HEK293 (cell line): Measurements from ENCODE around the gene MPPED1.

Source experiments
- CTCF ChIA-PET: fragments of 350-600 bp; formaldehyde crosslinking; extraction: SDS; loops from one replicate; lab custom pipeline; 2021; ENCODE audit warnings: antibody characterized with exemption; lab: Yijun Ruan, JAX
- POLR2A ChIA-PET: fragments of 300-600 bp; formaldehyde crosslinking; extraction: SDS; loops from one replicate; lab custom pipeline; 2020; ENCODE audit warnings: antibody characterized with exemption, inconsistent platforms; lab: Yijun Ruan, JAX
- H3K27ac ChIP-seq: fragments of 200-500 bp; sonication (Bioruptor generic); 2 replicates; pipeline ENCODE4 v1.5.1; 2014; ENCODE audit warnings: low read depth, low read length, control low read depth, inconsistent platforms; ENCODE audit errors: extremely low read depth
- H3K36me3 ChIP-seq, 2 experiments: fragments of 200-500 bp in 1 of 2; sonication (Bioruptor generic) in 1 of 2; 1 replicate in 1 of 2; 2 replicates in 1 of 2; pipeline ENCODE4 v1.5.1; 2014 to 2017; ENCODE audit warnings: inconsistent platforms in 2 of 2, low read length in 2 of 2; ENCODE audit not compliant: control insufficient read depth in 2 of 2, insufficient read depth in 1 of 2
- H3K4me1 ChIP-seq: fragments of 200-500 bp; sonication (Bioruptor generic); 2 replicates; pipeline ENCODE4 v1.5.1; 2014; ENCODE audit warnings: mild to moderate bottlenecking, low read length, inconsistent platforms; ENCODE audit not compliant: control insufficient read depth, insufficient read depth
- H3K4me3 ChIP-seq: 2 replicates; pipeline ENCODE4 v1.5.1; 2011; ENCODE audit warnings: low read depth, mild to moderate bottlenecking, control low read depth, low read length, moderate library complexity
- H3K9me3 ChIP-seq: fragments of 200-500 bp; sonication (Bioruptor generic); 2 replicates; pipeline ENCODE4 v1.5.1; 2014; ENCODE audit warnings: low read depth, low read length, inconsistent platforms; ENCODE audit not compliant: control insufficient read depth, insufficient read depth
- GLI4 ChIP-seq: fragments of 450-650 bp; formaldehyde crosslinking; IDR thresholded peaks from 2 replicates; pipeline ENCODE4 v1.5.1; 2016; ENCODE audit warnings: missing biosample characterization, missing genetic modification characterization
- GLIS1 ChIP-seq: fragments of 450-650 bp; formaldehyde crosslinking; IDR thresholded peaks from 2 replicates; pipeline ENCODE4 v1.5.1; 2016; ENCODE audit warnings: missing biosample characterization, missing genetic modification characterization
- YY2 ChIP-seq: fragments of 450-650 bp; formaldehyde crosslinking; IDR thresholded peaks from 2 replicates; pipeline ENCODE4 v1.5.1; 2016; ENCODE audit warnings: missing biosample characterization, missing genetic modification characterization
- ZBTB1 ChIP-seq: fragments of 450-650 bp; formaldehyde crosslinking; IDR thresholded peaks from 2 replicates; pipeline ENCODE4 v1.5.1; 2016; ENCODE audit warnings: missing biosample characterization, missing genetic modification characterization
- ZNF114 ChIP-seq: fragments of 450-650 bp; formaldehyde crosslinking; IDR thresholded peaks from 2 replicates; pipeline ENCODE4 v1.5.0; 2017; ENCODE audit warnings: missing biosample characterization, missing genetic modification characterization
- ZNF239 ChIP-seq: fragments of 450-650 bp; formaldehyde crosslinking; IDR thresholded peaks from 2 replicates; pipeline ENCODE4 v1.5.1; 2016; ENCODE audit warnings: missing biosample characterization, missing genetic modification characterization
- ZNF248 ChIP-seq: fragments of 450-650 bp; formaldehyde crosslinking; IDR thresholded peaks from 2 replicates; pipeline ENCODE4 v1.5.1; 2017; ENCODE audit warnings: missing biosample characterization, missing genetic modification characterization
- ZNF274 ChIP-seq, 2 experiments: fragments of 200-500 bp in 1 of 2; fragments of 450-650 bp in 1 of 2; sonication (Bioruptor generic) in 1 of 2; formaldehyde crosslinking in 1 of 2; IDR thresholded peaks; 2 replicates each; pipeline versions ENCODE4 v1.5.1 to v1.6.1; 2014 to 2016; ENCODE audit warnings: borderline replicate concordance in 1 of 2, inconsistent platforms in 1 of 2, low read length in 1 of 2, missing biosample characterization in 1 of 2, missing genetic modification characterization in 1 of 2
- ZNF510 ChIP-seq: fragments of 450-650 bp; formaldehyde crosslinking; IDR thresholded peaks from 2 replicates; pipeline ENCODE4 v1.5.1; 2018; ENCODE audit warnings: mild to moderate bottlenecking, missing genetic modification characterization, missing biosample characterization; ENCODE audit not compliant: insufficient replicate concordance
- ZNF521 ChIP-seq: fragments of 450-650 bp; formaldehyde crosslinking; IDR thresholded peaks from 2 replicates; pipeline ENCODE4 v1.5.1; 2017; ENCODE audit warnings: missing biosample characterization, mild to moderate bottlenecking, missing genetic modification characterization
- ZNF544 ChIP-seq: fragments of 450-650 bp; formaldehyde crosslinking; IDR thresholded peaks from 2 replicates; pipeline ENCODE4 v1.5.0; 2017; ENCODE audit warnings: missing biosample characterization, missing genetic modification characterization
- ZNF560 ChIP-seq: fragments of 450-650 bp; formaldehyde crosslinking; IDR thresholded peaks from 2 replicates; pipeline ENCODE4 v1.5.1; 2017; ENCODE audit warnings: missing biosample characterization, missing genetic modification characterization, borderline replicate concordance
- ZNF571 ChIP-seq: fragments of 450-650 bp; formaldehyde crosslinking; IDR thresholded peaks from 2 replicates; pipeline ENCODE4 v1.5.0; 2017; ENCODE audit warnings: missing biosample characterization, missing genetic modification characterization
- ZNF747 ChIP-seq: fragments of 450-650 bp; formaldehyde crosslinking; IDR thresholded peaks from 2 replicates; pipeline ENCODE4 v1.5.1; 2016; ENCODE audit warnings: missing biosample characterization, missing genetic modification characterization
- ZNF777 ChIP-seq: fragments of 450-650 bp; formaldehyde crosslinking; IDR thresholded peaks from 2 replicates; pipeline ENCODE4 v1.5.1; 2017; ENCODE audit warnings: missing biosample characterization, missing genetic modification characterization, borderline replicate concordance
- ZNF791 ChIP-seq: fragments of 450-650 bp; formaldehyde crosslinking; IDR thresholded peaks from 2 replicates; pipeline ENCODE4 v1.5.1; 2016; ENCODE audit warnings: missing biosample characterization, missing genetic modification characterization
- TF ChIP-seq, protein P1 (sequence below): fragments of 450-650 bp; formaldehyde crosslinking; IDR thresholded peaks from 2 replicates; pipeline ENCODE4 v1.5.1; 2017; ENCODE audit warnings: missing biosample characterization, missing genetic modification characterization
- TF ChIP-seq, protein P2 (sequence below): fragments of 450-650 bp; formaldehyde crosslinking; IDR thresholded peaks from 2 replicates; pipeline ENCODE4 v1.5.1; 2016; ENCODE audit warnings: missing biosample characterization, missing genetic modification characterization
- TF ChIP-seq, protein P3 (sequence below): fragments of 450-650 bp; formaldehyde crosslinking; IDR thresholded peaks from 2 replicates; pipeline ENCODE4 v1.5.0; 2017; ENCODE audit warnings: missing biosample characterization, missing genetic modification characterization, borderline replicate concordance
- TF ChIP-seq, protein P4 (sequence below): fragments of 450-650 bp; formaldehyde crosslinking; IDR thresholded peaks from 2 replicates; pipeline ENCODE4 v1.5.1; 2016; ENCODE audit warnings: missing biosample characterization, missing genetic modification characterization, low read depth
- TF ChIP-seq, protein P5 (sequence below): fragments of 450-650 bp; IDR thresholded peaks from 2 replicates; pipeline ENCODE4 v1.5.1; 2018; ENCODE audit warnings: missing biosample characterization, missing genetic modification characterization
- TF ChIP-seq, protein P6 (sequence below): fragments of 450-650 bp; formaldehyde crosslinking; IDR thresholded peaks from 2 replicates; pipeline ENCODE4 v1.5.1; 2017; ENCODE audit warnings: missing biosample characterization, missing genetic modification characterization

The MPPED1 gene

DNA sequence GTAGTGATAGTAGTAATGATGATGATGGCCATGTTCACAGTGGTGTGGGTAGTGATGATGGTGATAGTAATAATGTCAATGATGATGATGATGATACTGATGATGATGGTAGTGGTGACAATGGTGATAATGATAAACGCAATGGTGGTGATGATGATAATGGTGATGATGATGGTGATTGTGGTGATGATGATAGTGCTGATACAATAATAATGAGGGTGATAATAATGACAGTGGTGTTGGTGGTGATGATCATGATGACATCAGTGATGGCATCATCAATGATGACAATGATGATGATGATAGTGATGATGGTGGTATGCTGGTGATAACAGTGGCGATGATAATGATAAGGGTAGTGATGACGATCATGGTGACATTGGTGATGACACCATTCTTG, 92.3 kb downstream of the MPPED1 start (continued):
- TF ChIP-seq YY2 (tag by site-specific recombination) = 0 out of 2 replicates have a peak, but pooled peaks have one; percentile 62
- TF ChIP-seq, protein P1, sequence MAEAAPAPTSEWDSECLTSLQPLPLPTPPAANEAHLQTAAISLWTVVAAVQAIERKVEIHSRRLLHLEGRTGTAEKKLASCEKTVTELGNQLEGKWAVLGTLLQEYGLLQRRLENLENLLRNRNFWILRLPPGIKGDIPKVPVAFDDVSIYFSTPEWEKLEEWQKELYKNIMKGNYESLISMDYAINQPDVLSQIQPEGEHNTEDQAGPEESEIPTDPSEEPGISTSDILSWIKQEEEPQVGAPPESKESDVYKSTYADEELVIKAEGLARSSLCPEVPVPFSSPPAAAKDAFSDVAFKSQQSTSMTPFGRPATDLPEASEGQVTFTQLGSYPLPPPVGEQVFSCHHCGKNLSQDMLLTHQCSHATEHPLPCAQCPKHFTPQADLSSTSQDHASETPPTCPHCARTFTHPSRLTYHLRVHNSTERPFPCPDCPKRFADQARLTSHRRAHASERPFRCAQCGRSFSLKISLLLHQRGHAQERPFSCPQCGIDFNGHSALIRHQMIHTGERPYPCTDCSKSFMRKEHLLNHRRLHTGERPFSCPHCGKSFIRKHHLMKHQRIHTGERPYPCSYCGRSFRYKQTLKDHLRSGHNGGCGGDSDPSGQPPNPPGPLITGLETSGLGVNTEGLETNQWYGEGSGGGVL (tag by site-specific recombination) = 0 out of 2 replicates have a peak, but pooled peaks have one; percentile 1
- TF ChIP-seq, protein P2, sequence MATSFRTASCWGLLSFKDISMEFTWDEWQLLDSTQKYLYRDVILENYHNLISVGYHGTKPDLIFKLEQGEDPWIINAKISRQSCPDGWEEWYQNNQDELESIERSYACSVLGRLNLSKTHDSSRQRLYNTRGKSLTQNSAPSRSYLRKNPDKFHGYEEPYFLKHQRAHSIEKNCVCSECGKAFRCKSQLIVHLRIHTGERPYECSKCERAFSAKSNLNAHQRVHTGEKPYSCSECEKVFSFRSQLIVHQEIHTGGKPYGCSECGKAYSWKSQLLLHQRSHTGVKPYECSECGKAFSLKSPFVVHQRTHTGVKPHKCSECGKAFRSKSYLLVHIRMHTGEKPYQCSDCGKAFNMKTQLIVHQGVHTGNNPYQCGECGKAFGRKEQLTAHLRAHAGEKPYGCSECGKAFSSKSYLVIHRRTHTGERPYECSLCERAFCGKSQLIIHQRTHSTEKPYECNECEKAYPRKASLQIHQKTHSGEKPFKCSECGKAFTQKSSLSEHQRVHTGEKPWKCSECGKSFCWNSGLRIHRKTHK (tag by site-specific recombination) = 0 out of 2 replicates have a peak, but pooled peaks have one; percentile 35

DNA sequence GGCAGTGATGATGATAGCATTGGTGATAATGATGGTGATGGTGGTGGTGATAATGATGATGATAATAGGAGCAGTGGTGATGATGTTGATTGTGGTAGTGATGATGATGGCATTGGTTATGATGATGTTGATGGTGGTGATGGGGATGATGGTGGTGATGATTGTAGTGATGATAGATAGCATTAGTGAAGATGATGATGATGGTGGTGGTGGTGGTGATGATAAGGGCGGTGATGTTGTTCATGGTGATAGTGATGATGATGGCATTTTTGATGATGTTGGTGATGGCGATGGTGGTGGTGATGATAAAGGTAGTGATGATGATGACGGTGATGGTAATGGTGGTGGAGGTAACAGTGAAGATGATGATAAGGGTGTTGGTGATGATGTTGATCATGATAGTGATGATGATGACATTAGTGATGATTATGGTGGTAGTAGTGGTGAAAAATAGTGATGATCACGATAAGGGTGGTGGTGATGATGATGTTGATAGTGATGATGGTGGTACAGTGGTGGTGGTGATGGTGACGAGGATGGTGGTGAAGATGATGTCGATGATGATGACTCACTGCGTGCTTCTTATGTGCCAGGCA, 93.0 kb downstream of the MPPED1 start:
- Histone ChIP-seq H3K4me1 (no peaks in the 10 kb centered on the region), H3K9me3 (no peaks in the 10 kb centered on the region), H3K36me3 (no peaks in the 10 kb centered on the region), H3K4me3 (no peak overlapping the region), H3K27ac (no peak overlapping the region)
- TF ChIP-seq ZNF571 (tag by site-specific recombination) = peak; percentile 69; the same call in 1 of the 2 replicates
- TF ChIP-seq GLIS1 (tag by site-specific recombination) = no peak
- TF ChIP-seq, protein P3, sequence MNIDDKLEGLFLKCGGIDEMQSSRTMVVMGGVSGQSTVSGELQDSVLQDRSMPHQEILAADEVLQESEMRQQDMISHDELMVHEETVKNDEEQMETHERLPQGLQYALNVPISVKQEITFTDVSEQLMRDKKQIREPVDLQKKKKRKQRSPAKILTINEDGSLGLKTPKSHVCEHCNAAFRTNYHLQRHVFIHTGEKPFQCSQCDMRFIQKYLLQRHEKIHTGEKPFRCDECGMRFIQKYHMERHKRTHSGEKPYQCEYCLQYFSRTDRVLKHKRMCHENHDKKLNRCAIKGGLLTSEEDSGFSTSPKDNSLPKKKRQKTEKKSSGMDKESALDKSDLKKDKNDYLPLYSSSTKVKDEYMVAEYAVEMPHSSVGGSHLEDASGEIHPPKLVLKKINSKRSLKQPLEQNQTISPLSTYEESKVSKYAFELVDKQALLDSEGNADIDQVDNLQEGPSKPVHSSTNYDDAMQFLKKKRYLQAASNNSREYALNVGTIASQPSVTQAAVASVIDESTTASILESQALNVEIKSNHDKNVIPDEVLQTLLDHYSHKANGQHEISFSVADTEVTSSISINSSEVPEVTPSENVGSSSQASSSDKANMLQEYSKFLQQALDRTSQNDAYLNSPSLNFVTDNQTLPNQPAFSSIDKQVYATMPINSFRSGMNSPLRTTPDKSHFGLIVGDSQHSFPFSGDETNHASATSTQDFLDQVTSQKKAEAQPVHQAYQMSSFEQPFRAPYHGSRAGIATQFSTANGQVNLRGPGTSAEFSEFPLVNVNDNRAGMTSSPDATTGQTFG (tag by site-specific recombination) = peak; percentile 30; the same call in 1 of the 2 replicates
- TF ChIP-seq, protein P4, sequence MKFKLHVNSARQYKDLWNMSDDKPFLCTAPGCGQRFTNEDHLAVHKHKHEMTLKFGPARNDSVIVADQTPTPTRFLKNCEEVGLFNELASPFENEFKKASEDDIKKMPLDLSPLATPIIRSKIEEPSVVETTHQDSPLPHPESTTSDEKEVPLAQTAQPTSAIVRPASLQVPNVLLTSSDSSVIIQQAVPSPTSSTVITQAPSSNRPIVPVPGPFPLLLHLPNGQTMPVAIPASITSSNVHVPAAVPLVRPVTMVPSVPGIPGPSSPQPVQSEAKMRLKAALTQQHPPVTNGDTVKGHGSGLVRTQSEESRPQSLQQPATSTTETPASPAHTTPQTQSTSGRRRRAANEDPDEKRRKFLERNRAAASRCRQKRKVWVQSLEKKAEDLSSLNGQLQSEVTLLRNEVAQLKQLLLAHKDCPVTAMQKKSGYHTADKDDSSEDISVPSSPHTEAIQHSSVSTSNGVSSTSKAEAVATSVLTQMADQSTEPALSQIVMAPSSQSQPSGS (tag by site-specific recombination) = peak; percentile 50; the same call in 1 of the 2 replicates
- TF ChIP-seq ZNF114 = 0 out of 2 replicates have a peak, but pooled peaks have one; percentile 21
- 0 out of 2 replicates have a peak, but pooled peaks have one; percentile 75 for TF ChIP-seq ZNF521 (tag by site-specific recombination)
- TF ChIP-seq ZNF510 (tag by site-specific recombination) = no peak
- TF ChIP-seq, protein P5, sequence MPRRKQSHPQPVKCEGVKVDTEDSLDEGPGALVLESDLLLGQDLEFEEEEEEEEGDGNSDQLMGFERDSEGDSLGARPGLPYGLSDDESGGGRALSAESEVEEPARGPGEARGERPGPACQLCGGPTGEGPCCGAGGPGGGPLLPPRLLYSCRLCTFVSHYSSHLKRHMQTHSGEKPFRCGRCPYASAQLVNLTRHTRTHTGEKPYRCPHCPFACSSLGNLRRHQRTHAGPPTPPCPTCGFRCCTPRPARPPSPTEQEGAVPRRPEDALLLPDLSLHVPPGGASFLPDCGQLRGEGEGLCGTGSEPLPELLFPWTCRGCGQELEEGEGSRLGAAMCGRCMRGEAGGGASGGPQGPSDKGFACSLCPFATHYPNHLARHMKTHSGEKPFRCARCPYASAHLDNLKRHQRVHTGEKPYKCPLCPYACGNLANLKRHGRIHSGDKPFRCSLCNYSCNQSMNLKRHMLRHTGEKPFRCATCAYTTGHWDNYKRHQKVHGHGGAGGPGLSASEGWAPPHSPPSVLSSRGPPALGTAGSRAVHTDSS (tag by site-specific recombination) = peak; percentile 83; the same call in 1 of the 2 replicates
- peak; percentile 57; the same call in 1 of the 2 replicates for TF ChIP-seq ZNF248 (tag by site-specific recombination)
- TF ChIP-seq ZNF274 (IDR thresholded peaks at IDR 0.05; ENCODE audit: low read length) = no peak
- peak; percentile 52; the same call in 1 of the 2 replicates for TF ChIP-seq ZNF274 (tag by site-specific recombination; IDR thresholded peaks at IDR 0.05; ENCODE audit: borderline replicate concordance)
- no peak for TF ChIP-seq ZNF560
- TF ChIP-seq ZNF777 = 0 out of 2 replicates have a peak, but pooled peaks have one; percentile 9
- TF ChIP-seq ZNF747 (tag by site-specific recombination) = peak; percentile 73; the same call in 1 of the 2 replicates
- TF ChIP-seq, protein P6, sequence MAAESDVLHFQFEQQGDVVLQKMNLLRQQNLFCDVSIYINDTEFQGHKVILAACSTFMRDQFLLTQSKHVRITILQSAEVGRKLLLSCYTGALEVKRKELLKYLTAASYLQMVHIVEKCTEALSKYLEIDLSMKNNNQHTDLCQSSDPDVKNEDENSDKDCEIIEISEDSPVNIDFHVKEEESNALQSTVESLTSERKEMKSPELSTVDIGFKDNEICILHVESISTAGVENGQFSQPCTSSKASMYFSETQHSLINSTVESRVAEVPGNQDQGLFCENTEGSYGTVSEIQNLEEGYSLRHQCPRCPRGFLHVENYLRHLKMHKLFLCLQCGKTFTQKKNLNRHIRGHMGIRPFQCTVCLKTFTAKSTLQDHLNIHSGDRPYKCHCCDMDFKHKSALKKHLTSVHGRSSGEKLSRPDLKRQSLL (tag by site-specific recombination) = no peak
- TF ChIP-seq ZBTB1 = no peak
- TF ChIP-seq ZNF791 (tag by site-specific recombination) = 0 out of 2 replicates have a peak, but pooled peaks have one; percentile 13
- 0 out of 2 replicates have a peak, but pooled peaks have one; percentile 52 for TF ChIP-seq ZNF544 (tag by site-specific recombination)
- 0 out of 2 replicates have a peak, but pooled peaks have one; percentile 51 for TF ChIP-seq GLI4 (tag by site-specific recombination)
- TF ChIP-seq ZNF239 (tag by site-specific recombination) = no peak
- CTCF ChIA-PET = interaction anchor here (1.0 kb wide), 1 partner anchor 11 kb away, joined by 4 read pairs; no protein-coding TSS in a partner anchor
- POLR2A ChIA-PET = no interaction called here
